ENCODE measurements around the gene GIPC1.
"Not testable (repeated sequence)": the region's sequence is repeated elsewhere in the genome, so short reads cannot be mapped to it uniquely, and the experiment has no call there.

Gene GIPC1

DNA sequence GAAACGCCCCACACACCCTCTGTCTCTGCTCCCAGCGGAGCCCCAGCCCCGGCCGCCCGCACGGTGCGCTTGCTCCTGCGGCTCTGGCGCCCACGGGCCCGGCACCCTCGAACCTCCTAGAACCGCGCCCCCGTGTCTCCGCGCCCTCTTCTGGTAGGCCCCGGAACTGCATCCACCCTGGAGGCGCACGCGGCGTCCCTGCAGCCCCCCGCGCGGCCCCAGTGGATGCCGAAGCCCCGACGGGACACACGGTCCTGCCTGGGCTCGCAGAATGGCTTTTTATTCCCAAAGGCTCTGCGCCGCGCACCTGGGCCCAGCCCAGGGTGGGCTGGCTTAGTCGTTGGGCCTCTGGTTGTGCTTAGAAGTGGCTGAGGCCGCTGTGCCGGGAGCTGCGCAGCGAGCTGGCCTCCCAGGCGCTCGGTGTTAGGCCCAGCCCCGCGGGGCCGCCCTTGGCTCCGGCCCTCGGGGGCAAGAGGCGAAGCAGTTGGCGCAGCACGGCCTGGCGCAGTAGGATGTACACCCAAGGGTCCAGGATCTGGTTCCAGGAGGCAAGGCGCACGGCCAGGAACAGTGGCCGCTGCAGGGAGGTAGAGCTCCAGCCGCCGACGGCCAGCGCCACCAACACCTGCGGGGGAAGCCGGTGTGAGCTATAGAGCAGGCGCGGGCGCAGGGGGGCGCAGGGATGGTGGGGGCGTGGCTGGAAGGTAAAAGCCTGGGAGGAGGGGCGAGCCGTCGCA, 23.6 kb downstream of the GIPC1 start:
- ChIA-PET POLR2A (ENCODE audit: low non-redundant PET) (no interaction called here), CTCF (interaction anchor here (0.6 to 1.4 kb wide), 11 partner anchors 9 to 1146 kb away, joined by 3 to 6 read pairs (median 4); no protein-coding TSS in a partner anchor)
- no peak overlapping the region for H3K27ac ChIP-seq
- TF ChIP-seq CTCF (conservative IDR thresholded peaks at IDR 0.05; ENCODE audit: low read depth) = peak; percentile 99
- DNase-seq (ENCODE audit: low spot score) = peak; percentile 70

DNA sequence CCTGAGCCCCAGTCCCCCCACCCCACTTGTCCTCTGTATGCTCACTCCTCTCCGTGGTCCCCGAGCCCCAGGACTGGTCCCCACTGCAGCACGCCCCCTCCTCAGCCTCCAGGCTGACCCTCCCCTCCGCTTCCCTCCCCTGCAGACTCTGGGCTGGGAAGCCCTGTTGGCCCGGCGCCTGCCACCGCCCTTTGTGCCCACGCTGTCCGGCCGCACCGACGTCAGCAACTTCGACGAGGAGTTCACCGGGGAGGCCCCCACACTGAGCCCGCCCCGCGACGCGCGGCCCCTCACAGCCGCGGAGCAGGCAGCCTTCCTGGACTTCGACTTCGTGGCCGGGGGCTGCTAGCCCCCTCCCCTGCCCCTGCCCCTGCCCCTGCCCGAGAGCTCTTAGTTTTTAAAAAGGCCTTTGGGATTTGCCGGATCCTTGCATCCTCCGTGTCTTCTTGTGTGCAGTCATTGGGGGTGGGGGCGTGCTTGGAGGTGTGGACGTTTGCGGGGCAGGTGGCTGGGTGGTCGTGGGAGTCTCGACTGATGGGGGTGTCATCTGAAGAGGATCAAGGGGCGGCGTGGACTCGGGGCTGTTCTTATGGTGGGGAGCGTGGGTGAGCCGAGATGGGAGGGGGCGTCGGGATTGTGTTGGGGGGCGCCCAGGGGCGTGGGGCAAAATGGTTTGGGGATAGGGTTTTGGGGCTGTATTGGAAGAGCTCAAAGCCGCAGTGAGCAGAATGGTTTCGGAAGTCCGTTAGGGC, 24.3 kb downstream of the GIPC1 start:
- no peak overlapping the region for H3K27ac ChIP-seq
- no peak for DNase-seq (ENCODE audit: low spot score)
- no peak for TF ChIP-seq CTCF (conservative IDR thresholded peaks at IDR 0.05; ENCODE audit: low read depth)
- ChIA-PET CTCF (interaction anchor here (0.6 to 1.4 kb wide), 6 partner anchors 12 to 1145 kb away, joined by 3 to 5 read pairs (median 4); no protein-coding TSS in a partner anchor), POLR2A (ENCODE audit: low non-redundant PET) (no interaction called here)

GRCh38 chr19:14470031-14470876, 25.7 kb downstream of the GIPC1 start:
- CTCF ChIA-PET = interaction anchor here (0.5 kb wide), 1 partner anchor 9 kb away, joined by 5 read pairs; no protein-coding TSS in a partner anchor
- POLR2A ChIA-PET (ENCODE audit: low non-redundant PET) = no interaction called here
- no peak overlapping the region for H3K27ac ChIP-seq
- no peak for DNase-seq (ENCODE audit: low spot score)
- no peak for TF ChIP-seq CTCF (conservative IDR thresholded peaks at IDR 0.05; ENCODE audit: low read depth)

DNA sequence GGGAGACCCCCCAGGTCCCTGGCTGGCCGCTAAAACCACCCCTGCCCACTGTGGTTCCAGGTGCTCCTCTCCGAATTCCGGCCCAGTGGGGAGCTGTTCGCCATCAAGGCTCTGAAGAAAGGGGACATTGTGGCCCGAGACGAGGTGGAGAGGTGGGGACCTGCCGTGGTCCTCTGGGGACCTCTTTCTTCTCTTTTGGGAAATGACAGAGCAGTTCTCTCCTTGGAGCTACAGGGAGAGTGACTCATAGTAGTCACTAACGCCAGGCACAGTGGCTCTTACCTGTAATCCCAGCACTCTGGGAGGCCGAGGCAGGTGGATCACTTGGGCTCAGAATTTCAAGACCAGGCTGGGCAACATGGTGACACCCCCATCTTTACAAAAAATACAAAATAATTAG, 28.1 kb downstream of the GIPC1 start:
- no peak for DNase-seq (ENCODE audit: low spot score)
- POLR2A ChIA-PET (ENCODE audit: low non-redundant PET) = no interaction called here
- H3K27ac ChIP-seq = no peak overlapping the region
- CTCF ChIA-PET = interaction anchor here (0.5 to 1.8 kb wide), 4 partner anchors 12 to 119 kb away, joined by 3 to 7 read pairs (median 3); no protein-coding TSS in a partner anchor
- TF ChIP-seq CTCF (conservative IDR thresholded peaks at IDR 0.05; ENCODE audit: low read depth) = no peak

GRCh38 chr19:14467391-14467790, 28.5 kb downstream of the GIPC1 start:
- DNase-seq (ENCODE audit: low spot score) = no peak
- CTCF ChIA-PET = interaction anchor here (0.5 to 1.8 kb wide), 4 partner anchors 12 to 119 kb away, joined by 3 to 7 read pairs (median 3); no protein-coding TSS in a partner anchor
- no peak overlapping the region for H3K27ac ChIP-seq
- no peak for TF ChIP-seq CTCF (conservative IDR thresholded peaks at IDR 0.05; ENCODE audit: low read depth)
- POLR2A ChIA-PET (ENCODE audit: low non-redundant PET) = no interaction called here

- H3K27ac ChIP-seq = no peak overlapping the region
- ChIA-PET POLR2A (ENCODE audit: low non-redundant PET) (interaction anchor here (0.6 kb wide), 1 partner anchor 239 kb away, joined by 3 read pairs; no protein-coding TSS in a partner anchor), CTCF (no interaction called here)
- TF ChIP-seq CTCF (conservative IDR thresholded peaks at IDR 0.05; ENCODE audit: low read depth) = no peak
- DNase-seq (ENCODE audit: low spot score) = no peak
Measured at GRCh38 chr19:14463747-14464146, 32.2 kb downstream of the GIPC1 start.

- POLR2A ChIA-PET (ENCODE audit: low non-redundant PET); H3K27ac ChIP-seq; CTCF ChIA-PET; DNase-seq (ENCODE audit: low spot score): not testable (repeated sequence)
Measured at GRCh38 chr19:14462401-14462800, 33.5 kb downstream of the GIPC1 start.

Measured in RWPE1 (cell line).